ENCODE results near the gene HPD. TPM values are rescaled to one million over a fixed set of nuclear protein-coding genes. Genes with fewer than 3 reads are reported as not detected.

Gene HPD
- total RNA-seq, 1 experiment from 2014 or later = not detected

DNA sequence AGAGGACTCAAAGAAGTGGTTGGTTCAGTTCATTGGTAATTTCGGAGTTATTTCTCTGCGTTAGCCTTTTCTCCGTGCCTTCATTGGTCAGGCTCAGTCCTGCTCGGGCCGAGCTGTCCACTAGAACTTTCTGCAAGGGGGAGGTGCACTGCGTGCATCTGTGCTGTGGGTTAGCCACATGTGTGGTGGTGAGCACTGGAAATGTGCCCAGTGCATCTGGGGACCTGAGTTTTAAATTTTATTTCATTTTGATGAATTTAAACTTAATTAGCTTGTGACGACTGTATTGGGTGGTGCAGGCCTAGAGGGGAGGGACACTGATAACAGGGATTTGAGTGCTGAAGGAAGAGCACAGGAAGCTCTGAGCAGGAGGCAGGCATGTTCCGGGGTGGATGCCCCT lies 30.4 kb downstream of the HPD start:
- Histone ChIP-seq H3K9me2 (replicated peaks; ENCODE audit: low read length) (no peaks in the 10 kb centered on the region), H3K9ac (ENCODE audit: low read length) (no peak overlapping the region), H3K9me3 (ENCODE audit: low read length) (no peaks in the 10 kb centered on the region), H2AFZ (ENCODE audit: low read length) (no peak overlapping the region), H3K27me3 (ENCODE audit: low read length) (no peaks in the 10 kb centered on the region), H3K36me3 (ENCODE audit: low read depth, low read length) (peaks cover 42% of the 10 kb centered on the region), H3F3A (ENCODE audit: low read length, unreplicated experiment) (no peaks in the 10 kb centered on the region), H3K4me2 (ENCODE audit: low read length) (no peak overlapping the region), H3K4me3 (ENCODE audit: low read length) (no peak overlapping the region), H3K27ac (ENCODE audit: low read length) (no peak overlapping the region), H3K79me2 (ENCODE audit: low read length) (no peaks in the 10 kb centered on the region), H3K4me1 (ENCODE audit: insufficient read depth, low read length) (no peaks in the 10 kb centered on the region), H4K20me1 (ENCODE audit: low read length) (no peaks in the 10 kb centered on the region)
- no peak for ATAC-seq
- ChIA-PET POLR2A (ENCODE audit: unreplicated experiment) (no interaction called here), CTCF (no interaction called here)
- intact Hi-C loops (cut with micrococcal nuclease) = no loop called here
- TF ChIP-seq EZH2 (IDR thresholded peaks at IDR 0.05; ENCODE audit: low read length, unreplicated experiment) (no peak), EZH2phosphoT487 (IDR thresholded peaks at IDR 0.05; ENCODE audit: borderline replicate concordance, low read length) (no peak)
- TF ChIP-seq, protein P1, sequence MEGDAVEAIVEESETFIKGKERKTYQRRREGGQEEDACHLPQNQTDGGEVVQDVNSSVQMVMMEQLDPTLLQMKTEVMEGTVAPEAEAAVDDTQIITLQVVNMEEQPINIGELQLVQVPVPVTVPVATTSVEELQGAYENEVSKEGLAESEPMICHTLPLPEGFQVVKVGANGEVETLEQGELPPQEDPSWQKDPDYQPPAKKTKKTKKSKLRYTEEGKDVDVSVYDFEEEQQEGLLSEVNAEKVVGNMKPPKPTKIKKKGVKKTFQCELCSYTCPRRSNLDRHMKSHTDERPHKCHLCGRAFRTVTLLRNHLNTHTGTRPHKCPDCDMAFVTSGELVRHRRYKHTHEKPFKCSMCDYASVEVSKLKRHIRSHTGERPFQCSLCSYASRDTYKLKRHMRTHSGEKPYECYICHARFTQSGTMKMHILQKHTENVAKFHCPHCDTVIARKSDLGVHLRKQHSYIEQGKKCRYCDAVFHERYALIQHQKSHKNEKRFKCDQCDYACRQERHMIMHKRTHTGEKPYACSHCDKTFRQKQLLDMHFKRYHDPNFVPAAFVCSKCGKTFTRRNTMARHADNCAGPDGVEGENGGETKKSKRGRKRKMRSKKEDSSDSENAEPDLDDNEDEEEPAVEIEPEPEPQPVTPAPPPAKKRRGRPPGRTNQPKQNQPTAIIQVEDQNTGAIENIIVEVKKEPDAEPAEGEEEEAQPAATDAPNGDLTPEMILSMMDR (conservative IDR thresholded peaks at IDR 0.05; ENCODE audit: low read depth, low read length) = no peak
- no TSS peak for BruUV-seq (replicated peaks)
- no peak for DNase-seq

DNA sequence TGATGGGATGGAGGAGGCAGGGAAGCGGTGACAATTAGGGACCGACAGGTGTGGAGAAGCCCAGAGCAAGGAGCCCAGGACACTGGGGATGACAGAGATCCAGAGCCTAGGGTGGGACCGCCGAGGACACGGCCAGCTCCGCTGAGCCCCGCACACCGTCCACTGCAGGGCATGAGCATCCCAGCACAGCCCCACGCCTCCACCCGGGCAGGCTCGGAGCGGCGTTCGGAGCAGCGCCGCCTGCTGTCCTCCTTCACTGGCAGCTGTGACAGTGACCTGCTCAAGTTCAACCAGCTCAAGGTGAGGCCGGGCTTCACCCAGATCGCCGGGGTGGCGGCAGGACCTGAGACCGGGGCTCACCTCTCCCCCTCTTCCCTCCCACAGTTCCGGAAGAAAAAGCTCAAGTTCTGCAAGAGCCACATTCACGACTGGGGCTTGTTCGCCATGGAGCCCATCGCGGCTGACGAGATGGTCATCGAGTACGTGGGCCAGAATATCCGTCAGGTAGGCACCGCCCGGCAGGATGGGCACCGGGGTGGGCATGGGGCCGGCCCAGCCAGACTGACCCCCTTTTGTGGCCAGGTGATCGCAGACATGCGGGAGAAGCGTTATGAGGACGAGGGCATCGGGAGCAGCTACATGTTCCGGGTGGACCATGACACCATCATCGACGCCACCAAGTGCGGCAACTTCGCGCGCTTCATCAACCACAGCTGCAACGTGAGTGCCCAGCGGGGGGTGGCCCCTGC lies 31.1 kb downstream of the HPD start:
- TF ChIP-seq, protein P1 (conservative IDR thresholded peaks at IDR 0.05; ENCODE audit: low read depth, low read length) = no peak
- TF ChIP-seq EZH2phosphoT487 (IDR thresholded peaks at IDR 0.05; ENCODE audit: borderline replicate concordance, low read length) (no peak), EZH2 (IDR thresholded peaks at IDR 0.05; ENCODE audit: low read length, unreplicated experiment) (no peak)
- ChIA-PET POLR2A (ENCODE audit: unreplicated experiment) (no interaction called here), CTCF (interaction anchor here (0.6 kb wide), 1 partner anchor 10 kb away, joined by 3 read pairs; no protein-coding TSS in a partner anchor)
- intact Hi-C loops (cut with micrococcal nuclease) = no loop called here
- H4K20me1 ChIP-seq (ENCODE audit: low read length) = no peaks in the 10 kb centered on the region
- no peak for DNase-seq
- H3K9ac ChIP-seq (ENCODE audit: low read length) = no peak overlapping the region
- no peak overlapping the region for H3K4me2 ChIP-seq (ENCODE audit: low read length)
- no peaks in the 10 kb centered on the region for H3K27me3 ChIP-seq (ENCODE audit: low read length)
- no TSS peak for BruUV-seq (replicated peaks)
- peak; percentile 12; the same call in 1 of the 2 replicates for ATAC-seq
- no peak overlapping the region for H3K27ac ChIP-seq (ENCODE audit: low read length)
- no peaks in the 10 kb centered on the region for H3K79me2 ChIP-seq (ENCODE audit: low read length)
- H3F3A ChIP-seq (ENCODE audit: low read length, unreplicated experiment) = no peaks in the 10 kb centered on the region
- H3K9me2 ChIP-seq (replicated peaks; ENCODE audit: low read length) = no peaks in the 10 kb centered on the region
- no peaks in the 10 kb centered on the region for H3K9me3 ChIP-seq (ENCODE audit: low read length)
- peaks cover 45% of the 10 kb centered on the region for H3K36me3 ChIP-seq (ENCODE audit: low read depth, low read length)
- H2AFZ ChIP-seq (ENCODE audit: low read length) = no peak overlapping the region
- H3K4me1 ChIP-seq (ENCODE audit: insufficient read depth, low read length) = no peaks in the 10 kb centered on the region
- H3K4me3 ChIP-seq (ENCODE audit: low read length) = no peak overlapping the region
